DMS79 (cell line): Measurements from ENCODE around the gene MYBPC2.
"Not testable (repeated sequence)": the region's sequence is repeated elsewhere in the genome, so short reads cannot be mapped to it uniquely, and the experiment has no call there.

Experiments used
- DNase-seq: peaks from one replicate; lab custom pipeline; 2025; lab: John Stamatoyannopoulos, UW

MYBPC2 gene

GRCh38 chr19:50459638-50460037, 26.9 kb downstream of the MYBPC2 start:
- DNase-seq: no peak

- DNase-seq: no peak
These were observed 27.6 kb downstream of the MYBPC2 start for GRCh38 chr19:50460161-50460765.

- DNase-seq: peak; percentile 35
These were observed 28.6 kb downstream of the MYBPC2 start for GRCh38 chr19:50461066-50461875.

GRCh38 chr19:50462970-50463369, 30.3 kb downstream of the MYBPC2 start:
- no peak for DNase-seq

GRCh38 chr19:50464348-50464747, 31.7 kb downstream of the MYBPC2 start:
- no peak for DNase-seq

- DNase-seq: no peak
These were observed 32.3 kb downstream of the MYBPC2 start for GRCh38 chr19:50465000-50465399.

GRCh38 chr19:50465986-50466705, 33.5 kb downstream of the MYBPC2 start:
- DNase-seq: peak; percentile 92

- no peak for DNase-seq
These were observed 34.0 kb downstream of the MYBPC2 start for GRCh38 chr19:50466706-50467039.

- DNase-seq: no peak
These were observed 34.9 kb downstream of the MYBPC2 start for GRCh38 chr19:50467566-50467965.

- DNase-seq: no peak
These were observed 36.1 kb downstream of the MYBPC2 start for GRCh38 chr19:50468818-50469217.

- DNase-seq: not testable (repeated sequence)
These were observed 40.6 kb downstream of the MYBPC2 start for GRCh38 chr19:50473336-50473735.

GRCh38 chr19:50475101-50475568, 42.4 kb downstream of the MYBPC2 start:
- no peak for DNase-seq

GRCh38 chr19:50475736-50476223, 43.1 kb downstream of the MYBPC2 start:
- no peak for DNase-seq

- peak; percentile 90 for DNase-seq
These were observed 43.7 kb downstream of the MYBPC2 start, which contains the start of the genes EMC10 and GARIN5A for GRCh38 chr19:50476224-50476906. TSS of gene EMC10 (plus strand) at chr19:50476507. CDS start at chr19:50476545, 38 bp downstream. TSS of gene GARIN5A (minus strand) at chr19:50476848. CDS start at chr19:50476388, 460 bp downstream.

- no peak for DNase-seq
These were observed 44.2 kb downstream of the MYBPC2 start for GRCh38 chr19:50476907-50477238.

GRCh38 chr19:50477751-50478515, 45.2 kb downstream of the MYBPC2 start:
- DNase-seq: no peak

- no peak for DNase-seq
These were observed 46.4 kb downstream of the MYBPC2 start for GRCh38 chr19:50478901-50479715.

- DNase-seq: no peak
These were observed 47.1 kb downstream of the MYBPC2 start for GRCh38 chr19:50479761-50480251.

- no peak for DNase-seq
These were observed 47.8 kb downstream of the MYBPC2 start for GRCh38 chr19:50480281-50481111.
